Neural cell (in vitro differentiated cells): ENCODE results near the gene TBKBP1. TPM values are rescaled to one million over a fixed set of nuclear protein-coding genes. Genes with fewer than 3 reads are reported as not detected.

Experiments used
- H2AFZ ChIP-seq: fragments of 200-600, 300-800 bp; sonication (generic), shearing (Covaris generic); 2 replicates; pipeline ENCODE4 v1.6.0; 2014; ENCODE audit warnings: low read depth, mild to moderate bottlenecking, antibody characterized with exemption, low read length, moderate library complexity
- H3F3A ChIP-seq: fragments of 200-600 bp; shearing (Covaris generic); 2 replicates; pipeline ENCODE4 v1.6.1; 2016; ENCODE audit warnings: mild to moderate bottlenecking, moderate library complexity, mixed read lengths, antibody characterized with exemption, low read length; ENCODE audit not compliant: insufficient read depth, poor library complexity, severe bottlenecking
- H3K27ac ChIP-seq: fragments of 200-600, 300-800 bp; sonication (generic), shearing (Covaris generic); 2 replicates; pipeline ENCODE4 v1.5.1; 2014; ENCODE audit warnings: mild to moderate bottlenecking, low read length, moderate library complexity
- H3K27me3 ChIP-seq: fragments of 300-800, 200-600 bp; sonication (generic), shearing (Covaris generic); 2 replicates; pipeline ENCODE4 v1.6.0; 2014; ENCODE audit warnings: mild to moderate bottlenecking, low read depth, low read length, moderate library complexity; ENCODE audit not compliant: insufficient read depth
- H3K36me3 ChIP-seq: fragments of 300-800, 200-600 bp; sonication (generic), shearing (Covaris generic); 2 replicates; pipeline ENCODE4 v1.5.1; 2014; ENCODE audit warnings: mild to moderate bottlenecking, antibody characterized with exemption, low read length, moderate library complexity; ENCODE audit not compliant: insufficient read depth
- H3K4me2 ChIP-seq: fragments of 300-800, 200-600 bp; sonication (generic), shearing (Covaris generic); 2 replicates; pipeline ENCODE4 v1.6.0; 2014; ENCODE audit warnings: mild to moderate bottlenecking, low read length
- H3K4me3 ChIP-seq: fragments of 300-800, 200-600 bp; sonication (generic), shearing (Covaris generic); 2 replicates; pipeline ENCODE4 v1.5.1; 2014; ENCODE audit warnings: mild to moderate bottlenecking, low read length, moderate library complexity
- H3K79me2 ChIP-seq: fragments of 200-600 bp; shearing (Covaris generic); replicated peaks from 2 replicates; pipeline ENCODE4 v1.6.0; 2014; ENCODE audit warnings: mild to moderate bottlenecking, low read length, moderate library complexity; ENCODE audit not compliant: insufficient read depth
- H3K9ac ChIP-seq: fragments of 300-800, 200-600 bp; sonication (generic), shearing (Covaris generic); 2 replicates; pipeline ENCODE4 v1.6.1; 2016; ENCODE audit warnings: mild to moderate bottlenecking, low read length, mixed read lengths
- H3K9me2 ChIP-seq: fragments of 200-600 bp; shearing (Covaris generic); 2 replicates; pipeline ENCODE4 v1.6.1; 2016; ENCODE audit warnings: mild to moderate bottlenecking, low read length, mixed read lengths; ENCODE audit not compliant: insufficient read depth
- H3K9me3 ChIP-seq: fragments of 200-600, 300-800 bp; sonication (generic), shearing (Covaris generic); 2 replicates; pipeline ENCODE4 v1.6.1; 2016; ENCODE audit warnings: mild to moderate bottlenecking, mixed run types, low read length, moderate library complexity, mixed read lengths
- H4K20me1 ChIP-seq: fragments of 200-600 bp; shearing (Covaris generic); 2 replicates; pipeline ENCODE4 v1.6.1; 2016; ENCODE audit warnings: mild to moderate bottlenecking, mixed run types; ENCODE audit not compliant: insufficient read depth
- CTCF ChIP-seq: fragments of 450-650 bp; IDR thresholded peaks from 2 replicates; pipeline ENCODE4 v1.5.1; 2014; ENCODE audit warnings: antibody characterized with exemption, mild to moderate bottlenecking, moderate library complexity; ENCODE audit not compliant: poor library complexity, severe bottlenecking
- EP300 ChIP-seq: fragments of 450-650 bp; conservative IDR thresholded peaks from 2 replicates; pipeline ENCODE4 v1.6.1; 2014; ENCODE audit warnings: antibody characterized with exemption, mild to moderate bottlenecking, moderate library complexity; ENCODE audit not compliant: poor library complexity, severe bottlenecking
- EZH2 ChIP-seq: fragments of 200-600, 300-800 bp; shearing (Covaris generic), sonication (generic); IDR thresholded peaks from 2 replicates; pipeline ENCODE4 v1.6.1; 2014; ENCODE audit warnings: antibody characterized with exemption, low read length, borderline replicate concordance, mild to moderate bottlenecking; ENCODE audit not compliant: insufficient read depth, poor library complexity, severe bottlenecking
- MXI1 ChIP-seq: fragments of 450-650 bp; conservative IDR thresholded peaks from 2 replicates; pipeline ENCODE4 v1.6.1; 2014; ENCODE audit warnings: antibody characterized with exemption, mild to moderate bottlenecking; ENCODE audit not compliant: poor library complexity, severe bottlenecking
- POLR2AphosphoS5 ChIP-seq: IDR thresholded peaks from 2 replicates; pipeline ENCODE4 v1.6.1; 2012
- RAD21 ChIP-seq: fragments of 450-650 bp; conservative IDR thresholded peaks from 2 replicates; pipeline ENCODE4 v1.6.1; 2014; ENCODE audit warnings: antibody characterized with exemption, mild to moderate bottlenecking, moderate library complexity
- REST ChIP-seq: IDR thresholded peaks from 2 replicates; pipeline ENCODE4 v1.6.1; 2012; ENCODE audit warnings: borderline replicate concordance
- SMC3 ChIP-seq: fragments of 450-650 bp; conservative IDR thresholded peaks from 2 replicates; pipeline ENCODE4 v1.6.1; 2014; ENCODE audit warnings: antibody characterized with exemption, mild to moderate bottlenecking, moderate library complexity; ENCODE audit not compliant: poor library complexity
- TAF1 ChIP-seq: IDR thresholded peaks from 2 replicates; pipeline ENCODE4 v1.6.1; 2012; ENCODE audit warnings: low read depth
- polyA plus RNA-seq: library from polyadenylated mRNA; depleted of rRNA; stranded (reverse); fragments of >200 nt; gene quantifications from 2 replicates; pipeline ENCODE4 v1.2.3, GENCODE V29; 2014

Gene TBKBP1
- polyA plus RNA-seq, 1 donor from 2014 or later, result 25.4 TPM

DNA sequence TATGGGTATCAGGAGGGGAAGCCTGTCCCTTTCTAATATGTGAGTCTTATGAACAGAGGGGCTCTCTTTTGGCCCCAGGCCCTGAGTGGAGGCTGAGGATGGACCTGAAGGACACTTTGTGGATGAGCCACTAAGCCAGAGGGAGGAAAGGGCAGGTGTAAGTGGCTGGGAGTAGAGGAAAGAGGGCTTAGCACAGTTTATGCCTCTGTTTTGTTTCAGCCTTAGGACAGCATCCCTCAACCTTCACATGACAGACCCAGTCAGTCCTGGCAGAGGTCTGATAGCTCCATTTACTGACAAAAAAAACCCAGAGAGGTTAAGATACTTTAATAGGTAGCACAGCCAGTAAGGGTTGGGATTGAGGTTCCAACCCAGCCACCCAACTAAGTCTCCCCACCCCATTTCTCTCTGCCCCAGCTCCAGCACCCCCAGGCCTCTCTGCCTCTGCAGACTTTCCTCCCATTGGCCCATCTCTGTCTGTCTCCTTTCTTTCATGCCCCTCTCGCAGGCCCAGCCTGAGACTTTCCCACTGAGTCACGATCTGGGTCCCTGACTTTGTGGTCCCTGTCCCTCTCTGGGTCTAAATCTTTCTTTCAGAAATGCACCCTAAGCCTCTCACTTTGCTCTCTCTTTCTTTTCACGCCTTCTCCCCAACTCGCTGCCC lies 34.4 kb downstream of the TBKBP1 start:
- Histone ChIP-seq H3K9me2 (no peaks in the 10 kb centered on the region), H3K27me3 (peaks cover 26% of the 10 kb centered on the region), H3K4me3 (no peak overlapping the region), H3K9ac (no peak overlapping the region), H3K27ac (no peak overlapping the region), H4K20me1 (no peaks in the 10 kb centered on the region), H3K4me2 (no peak overlapping the region), H3K9me3 (no peaks in the 10 kb centered on the region), H3K36me3 (no peaks in the 10 kb centered on the region), H2AFZ (no peak overlapping the region), H3F3A (no peaks in the 10 kb centered on the region), H3K79me2 (no peaks in the 10 kb centered on the region)
- TF ChIP-seq CTCF (no peak), EP300 (no peak), TAF1 (no peak), EZH2 (no peak), MXI1 (no peak), SMC3 (no peak), REST (no peak), POLR2AphosphoS5 (no peak), RAD21 (no peak)

DNA sequence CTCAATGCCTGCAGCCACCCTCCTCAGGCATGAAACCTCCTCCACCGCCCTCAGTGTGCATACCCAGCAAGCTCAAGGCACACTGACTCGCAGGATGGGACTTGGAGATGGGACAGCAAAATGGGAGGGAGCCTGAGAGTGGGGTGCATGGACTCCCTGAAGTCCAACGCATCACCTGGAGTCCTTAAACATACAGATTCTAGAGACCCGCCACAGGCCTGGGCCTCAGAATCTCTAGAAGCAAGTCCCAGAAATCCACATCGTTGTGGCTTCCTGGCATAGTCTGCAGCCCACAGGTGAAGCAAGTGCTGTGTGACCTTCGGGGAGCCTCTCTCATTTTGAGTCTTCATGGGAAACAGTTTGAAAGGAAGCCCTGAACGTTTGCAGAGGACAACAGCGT lies 35.5 kb downstream of the TBKBP1 start:
- Histone ChIP-seq H3K4me3 (no peak overlapping the region), H3K9me2 (no peaks in the 10 kb centered on the region), H3K9ac (no peak overlapping the region), H3K79me2 (no peaks in the 10 kb centered on the region), H3K27ac (no peak overlapping the region), H3K4me2 (no peak overlapping the region), H3F3A (no peaks in the 10 kb centered on the region), H3K36me3 (no peaks in the 10 kb centered on the region), H3K9me3 (no peaks in the 10 kb centered on the region), H2AFZ (no peak overlapping the region), H3K27me3 (peaks cover 36% of the 10 kb centered on the region), H4K20me1 (no peaks in the 10 kb centered on the region)
- TF ChIP-seq POLR2AphosphoS5, result no peak
- no peak for TF ChIP-seq CTCF
- no peak for TF ChIP-seq SMC3
- no peak for TF ChIP-seq TAF1
